ENCODE data around the gene MTARC2.

MTARC2 gene

GRCh38 chr1:220783453-220783852 is 35.3 kb downstream of the MTARC2 start:
- no peak for DNase-seq
- Histone ChIP-seq H3K27me3 (replicated peaks) (no peaks in the 10 kb centered on the region), H3K27ac (no peak overlapping the region), H3K36me3 (replicated peaks) (no peaks in the 10 kb centered on the region), H3K4me3 (ENCODE audit: low read depth, low read length) (no peak overlapping the region)
- no peak for TF ChIP-seq CTCF (IDR thresholded peaks at IDR 0.05; ENCODE audit: low read depth, low read length, missing control alignments)
- in situ Hi-C loops (cut with HindIII; ENCODE audit: low pct_ligation_motif_present, low sequenced_read_pairs), result no loop called here

GRCh38 chr1:220784751-220785150 is 36.6 kb downstream of the MTARC2 start:
- no peak for DNase-seq
- TF ChIP-seq CTCF (IDR thresholded peaks at IDR 0.05; ENCODE audit: low read depth, low read length, missing control alignments), result no peak
- in situ Hi-C loops (cut with HindIII; ENCODE audit: low pct_ligation_motif_present, low sequenced_read_pairs), result no loop called here

GRCh38 chr1:220785166-220786056 is 37.3 kb downstream of the MTARC2 start:
- no peak for TF ChIP-seq CTCF (IDR thresholded peaks at IDR 0.05; ENCODE audit: low read depth, low read length, missing control alignments)
- Histone ChIP-seq H3K4me3 (ENCODE audit: low read depth, low read length) (no peak overlapping the region), H3K36me3 (replicated peaks) (no peaks in the 10 kb centered on the region), H3K27ac (no peak overlapping the region), H3K27me3 (replicated peaks) (no peaks in the 10 kb centered on the region)
- no peak for DNase-seq
- in situ Hi-C loops (cut with HindIII; ENCODE audit: low pct_ligation_motif_present, low sequenced_read_pairs), result no loop called here

More at GRCh38 chr1:220784751-220785150, 36.6 kb downstream of the MTARC2 start:
- H3K36me3 ChIP-seq (replicated peaks), result no peaks in the 10 kb centered on the region
- no peaks in the 10 kb centered on the region for H3K27me3 ChIP-seq (replicated peaks)
- H3K4me3 ChIP-seq (ENCODE audit: low read depth, low read length), result no peak overlapping the region
- no peak overlapping the region for H3K27ac ChIP-seq

GRCh38 chr1:220786057-220786336 is 37.9 kb downstream of the MTARC2 start:
- TF ChIP-seq CTCF (IDR thresholded peaks at IDR 0.05; ENCODE audit: low read depth, low read length, missing control alignments), result no peak
- Histone ChIP-seq H3K27me3 (replicated peaks) (no peaks in the 10 kb centered on the region), H3K4me3 (ENCODE audit: low read depth, low read length) (peak overlapping the region; percentile 56), H3K36me3 (replicated peaks) (no peaks in the 10 kb centered on the region), H3K27ac (no peak overlapping the region)
- in situ Hi-C loops (cut with HindIII; ENCODE audit: low pct_ligation_motif_present, low sequenced_read_pairs), result no loop called here
- no peak for DNase-seq

GRCh38 chr1:220786337-220787068 is 38.4 kb downstream of the MTARC2 start, which contains the start of gene MTARC1:
TSS of gene MTARC1 (plus strand) at chr1:220786913. CDS start at chr1:220786945, 32 bp downstream.
- no peak for TF ChIP-seq CTCF (IDR thresholded peaks at IDR 0.05; ENCODE audit: low read depth, low read length, missing control alignments)
- H3K27me3 ChIP-seq (replicated peaks), result no peaks in the 10 kb centered on the region
- H3K4me3 ChIP-seq (ENCODE audit: low read depth, low read length), result peak within 1 kb of the TSS; percentile 56
- in situ Hi-C loops (cut with HindIII; ENCODE audit: low pct_ligation_motif_present, low sequenced_read_pairs), result no loop called here
- DNase-seq, result no peak
- H3K36me3 ChIP-seq (replicated peaks), result no peaks in the 10 kb centered on the region
- H3K27ac ChIP-seq, result no peak within 1 kb of the TSS

Data from brain microvascular endothelial cell (primary cell).